AG10803 (cell line): Measurements from ENCODE around the gene SUPT5H.

Source experiments
- DNase-seq: peaks from one replicate; pipeline ENCODE4 v3.0.0; 2010; ENCODE audit warnings: low read depth
- H3K4me3 ChIP-seq: 2 replicates; pipeline ENCODE4 v1.5.1; 2011; ENCODE audit warnings: mild to moderate bottlenecking, low read length, control low read depth
- TF ChIP-seq, protein P1 (sequence below): conservative IDR thresholded peaks from 2 replicates; pipeline ENCODE4 v1.5.1; 2011; ENCODE audit warnings: mild to moderate bottlenecking, low read length, control low read depth, inconsistent platforms

The SUPT5H gene

GRCh38 chr19:39410831-39411080, 34.6 kb upstream of the SUPT5H start:
- H3K4me3 ChIP-seq: peak overlapping the region; percentile 95
- TF ChIP-seq, protein P1, sequence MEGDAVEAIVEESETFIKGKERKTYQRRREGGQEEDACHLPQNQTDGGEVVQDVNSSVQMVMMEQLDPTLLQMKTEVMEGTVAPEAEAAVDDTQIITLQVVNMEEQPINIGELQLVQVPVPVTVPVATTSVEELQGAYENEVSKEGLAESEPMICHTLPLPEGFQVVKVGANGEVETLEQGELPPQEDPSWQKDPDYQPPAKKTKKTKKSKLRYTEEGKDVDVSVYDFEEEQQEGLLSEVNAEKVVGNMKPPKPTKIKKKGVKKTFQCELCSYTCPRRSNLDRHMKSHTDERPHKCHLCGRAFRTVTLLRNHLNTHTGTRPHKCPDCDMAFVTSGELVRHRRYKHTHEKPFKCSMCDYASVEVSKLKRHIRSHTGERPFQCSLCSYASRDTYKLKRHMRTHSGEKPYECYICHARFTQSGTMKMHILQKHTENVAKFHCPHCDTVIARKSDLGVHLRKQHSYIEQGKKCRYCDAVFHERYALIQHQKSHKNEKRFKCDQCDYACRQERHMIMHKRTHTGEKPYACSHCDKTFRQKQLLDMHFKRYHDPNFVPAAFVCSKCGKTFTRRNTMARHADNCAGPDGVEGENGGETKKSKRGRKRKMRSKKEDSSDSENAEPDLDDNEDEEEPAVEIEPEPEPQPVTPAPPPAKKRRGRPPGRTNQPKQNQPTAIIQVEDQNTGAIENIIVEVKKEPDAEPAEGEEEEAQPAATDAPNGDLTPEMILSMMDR: no peak
- no peak for DNase-seq

DNA sequence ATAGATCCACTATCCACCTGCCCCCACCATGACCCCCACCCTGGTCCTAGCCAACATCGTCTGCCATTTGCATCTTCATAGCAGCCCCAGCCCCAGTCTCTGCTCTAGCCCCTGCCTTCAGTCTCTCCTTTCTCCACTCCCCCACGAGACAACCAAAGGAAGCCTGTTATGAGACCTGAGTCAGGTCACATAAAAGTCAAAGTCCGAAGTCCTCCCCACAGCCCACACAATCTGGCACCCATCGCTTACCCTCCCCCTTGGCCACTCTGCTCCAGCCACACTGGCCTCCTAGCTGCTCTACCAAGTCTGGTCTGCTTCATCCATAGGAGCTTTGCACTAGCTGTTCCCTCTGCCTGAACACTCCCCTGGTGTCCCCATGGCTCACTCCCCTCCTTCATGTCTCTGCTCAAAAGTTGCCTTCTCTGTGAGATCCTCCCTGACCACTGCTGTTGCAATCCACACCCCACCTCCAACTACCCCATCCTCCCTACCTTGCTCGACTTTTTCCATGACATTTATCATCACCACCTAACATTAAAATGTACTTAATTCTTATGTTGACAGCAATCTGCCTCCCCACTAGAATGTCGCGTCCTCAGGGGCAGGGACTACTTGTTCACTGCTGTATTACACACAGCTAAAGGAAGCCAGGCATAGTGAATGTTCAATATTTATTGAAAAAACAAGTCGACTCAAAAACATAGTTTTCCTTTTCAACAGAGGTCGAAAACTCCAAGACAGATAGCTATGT, 34.1 kb upstream of the SUPT5H start:
- TF ChIP-seq, protein P1: no peak
- peak; percentile 60 for DNase-seq
- H3K4me3 ChIP-seq: peak overlapping the region; percentile 25

- peak; percentile 91 for DNase-seq
- TF ChIP-seq, protein P1: peak; percentile 95
- peak overlapping the region; percentile 37 for H3K4me3 ChIP-seq
Measured at GRCh38 chr19:39411832-39412099, 33.6 kb upstream of the SUPT5H start.

DNA sequence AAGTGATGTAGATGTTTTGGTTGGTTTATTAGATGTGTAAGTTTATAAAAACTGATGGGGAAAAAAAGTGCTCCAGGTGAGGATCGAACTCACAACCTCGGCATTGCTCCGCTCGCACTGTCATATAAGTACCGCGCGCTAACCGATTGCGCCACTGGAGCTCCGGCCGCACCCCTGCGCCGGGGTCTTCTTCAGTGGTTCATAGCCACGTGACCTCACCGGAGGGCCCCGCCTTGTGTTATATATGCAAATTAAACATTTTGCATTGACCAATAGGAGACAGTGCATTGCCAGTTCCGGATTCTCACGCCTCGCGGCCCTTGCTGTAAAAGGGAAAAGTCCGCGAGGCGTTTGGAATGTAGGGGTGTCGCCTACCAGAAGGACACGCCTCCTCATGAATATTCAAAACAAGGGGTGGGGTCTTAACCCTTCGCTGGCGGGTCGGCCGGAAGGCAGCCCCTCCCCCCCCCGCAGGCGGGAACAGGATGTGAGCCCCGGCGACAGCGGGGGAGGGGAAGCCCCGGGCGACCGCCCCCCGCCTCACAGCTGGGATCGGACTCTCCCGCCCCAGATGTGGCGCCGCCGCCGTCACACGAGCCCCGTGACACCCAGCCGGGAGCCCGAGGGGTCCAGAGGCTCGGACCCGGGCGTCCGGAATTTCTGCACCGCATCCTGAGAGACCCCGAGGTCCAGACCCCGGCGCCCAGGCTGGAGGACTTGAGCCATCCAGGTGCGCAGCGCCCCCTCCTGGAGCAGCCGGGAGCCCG, 33.1 kb upstream of the SUPT5H start, which contains the start of gene PLEKHG2:
Gene PLEKHG2 (plus strand): TSS at position 570 of the 767 bp plus-strand sequence. CDS start 1,418 bp downstream, outside the sequence.
- H3K4me3 ChIP-seq: peak within 1 kb of the TSS; percentile 87
- peak; percentile 100 for DNase-seq

GRCh38 chr19:39412867-39413271, 32.5 kb upstream of the SUPT5H start:
- H3K4me3 ChIP-seq: peak overlapping the region; percentile 87
- no peak for DNase-seq
- TF ChIP-seq, protein P1: no peak

More for the DNA sequence above, 33.1 kb upstream of the SUPT5H start, which contains the start of gene PLEKHG2:
- TF ChIP-seq, protein P1: peak; percentile 69

GRCh38 chr19:39413272-39413910, 32.0 kb upstream of the SUPT5H start:
- DNase-seq: peak; percentile 67

More at GRCh38 chr19:39413272-39413910, 32.0 kb upstream of the SUPT5H start:
- peak overlapping the region; percentile 87 for H3K4me3 ChIP-seq
- TF ChIP-seq, protein P1: no peak
